K562 (cell line): ENCODE results near the gene CFAP92. TPM values are rescaled to one million over a fixed set of nuclear protein-coding genes. Genes with fewer than 3 reads are reported as not detected.

Experiments used
- C11orf30 ChIP-seq: fragments of 450-650 bp; IDR thresholded peaks from 2 replicates; pipeline ENCODE4 v1.6.1; 2016; ENCODE audit warnings: low read depth, mild to moderate bottlenecking
- CTCF ChIP-seq, 3 experiments: IDR thresholded peaks in 2 of 3; conservative IDR thresholded peaks in 1 of 3; 2 replicates each; pipeline ENCODE4 v1.5.1; 2011 to 2012; ENCODE audit warnings: low read length in 3 of 3, mild to moderate bottlenecking in 3 of 3, control low read depth in 2 of 3, improper control_type of control experiment in 1 of 3, inconsistent platforms in 1 of 3, low read depth in 1 of 3, mixed read lengths in 1 of 3, moderate library complexity in 1 of 3; ENCODE audit not compliant: insufficient read depth in 2 of 3
- L3MBTL2 ChIP-seq: fragments of 450-650 bp; IDR thresholded peaks from 2 replicates; pipeline ENCODE4 v1.6.1; 2016; ENCODE audit warnings: mild to moderate bottlenecking, moderate library complexity
- MAZ ChIP-seq, 2 experiments: fragments of 450-650 bp in 1 of 2; sonication (generic) in 1 of 2; formaldehyde crosslinking; IDR thresholded peaks in 1 of 2; conservative IDR thresholded peaks in 1 of 2; 2 replicates each; pipeline versions ENCODE4 v1.4.0 to v1.5.0; 2020; ENCODE audit warnings: mild to moderate bottlenecking in 1 of 2, missing genetic modification reagents in 1 of 2
- PHF20 ChIP-seq: fragments of 450-650 bp; IDR thresholded peaks from 2 replicates; pipeline ENCODE4 v1.6.1; 2018; ENCODE audit not compliant: partially characterized antibody
- POLR2B ChIP-seq: fragments of 450-650 bp; IDR thresholded peaks from 2 replicates; pipeline ENCODE4 v1.6.1; 2018; ENCODE audit warnings: low read depth; ENCODE audit not compliant: partially characterized antibody
- RBM25 ChIP-seq: fragments of 200-400 bp; formaldehyde crosslinking; IDR thresholded peaks from 2 replicates; pipeline ENCODE4 v1.6.1; 2018; ENCODE audit warnings: low read length, low read depth, moderate library complexity; ENCODE audit not compliant: severe bottlenecking
- TOE1 ChIP-seq, 2 experiments: fragments of 450-650 bp in 1 of 2; sonication (generic) in 1 of 2; formaldehyde crosslinking in 1 of 2; IDR thresholded peaks; 2 replicates each; pipeline versions ENCODE4 v1.7.1 to v1.8.0; 2016 to 2022; ENCODE audit warnings: borderline replicate concordance in 2 of 2, mild to moderate bottlenecking in 2 of 2, antibody characterized with exemption in 1 of 2, inconsistent platforms in 1 of 2, low read depth in 1 of 2, missing genetic modification reagents in 1 of 2, moderate library complexity in 1 of 2
- ZNF407 ChIP-seq: fragments of 450-650 bp; IDR thresholded peaks from 2 replicates; pipeline ENCODE4 v1.6.1; 2016; ENCODE audit warnings: low read depth
- ZNF592 ChIP-seq: fragments of 450-650 bp; IDR thresholded peaks from 2 replicates; pipeline ENCODE4 v1.6.1; 2017; ENCODE audit warnings: antibody characterized with exemption, mild to moderate bottlenecking
- polyA plus RNA-seq, 8 experiments: library from polyadenylated mRNA; depleted of rRNA in 4 of 8; stranded (reverse) in 5 of 8; unstranded in 3 of 8; fragments of >200 nt; fragmentation: Nextera tagmentation in 2 of 8; fragmentation: Illumina TruSeq in 1 of 8; extraction: Ambion mirVana in 2 of 8; extraction: Trizol in 1 of 8; gene quantifications; 2 replicates each; pipeline versions ENCODE4 v1.2.1 to v1.2.3, GENCODE V29; 2011 to 2014; ENCODE audit warnings: inconsistent platforms in 1 of 8, missing spikeins in 1 of 8
- total RNA-seq, 7 experiments: library from RNA; depleted of rRNA in 6 of 7; stranded (reverse); fragments of >200 nt in 6 of 7; fragmentation: Illumina TruSeq in 2 of 7; extraction: Trizol in 2 of 7; gene quantifications; 2 replicates each; pipeline versions ENCODE4 v1.2.1 to v1.2.3, GENCODE V29; 2011 to 2021; ENCODE audit warnings: low replicate concordance in 1 of 7

The CFAP92 gene
- total and polyA plus RNA-seq, 9 of the 15 experiments (the other 6 are each of a cell fraction or from before 2014, with no cell fraction given), result 0.06 to 0.62 (median 0.36) TPM

GRCh38 chr3:128969993-128970739 lies 23.7 kb downstream of the CFAP92 start (continued):
- TF ChIP-seq CTCF (IDR thresholded peaks at IDR 0.05 in 2 of 3, conservative IDR thresholded peaks at IDR 0.05 in 1 of 3; ENCODE audit: insufficient read depth in 2 of 3, low read depth in 1 of 3, low read length in 3 of 3) (peak; percentile 74 to 83 (median 82)), L3MBTL2 (no peak), ZNF592 (no peak), POLR2B (no peak), TOE1 (IDR thresholded peaks at IDR 0.05; ENCODE audit: borderline replicate concordance) (peak; percentile 20; the same call in 1 of the 2 replicates), TOE1 (CRISPR knock-in tag; IDR thresholded peaks at IDR 0.05; ENCODE audit: borderline replicate concordance, low read depth) (no peak), PHF20 (no peak), MAZ (CRISPR knock-in tag; conservative IDR thresholded peaks at IDR 0.05 in 1 of 2, IDR thresholded peaks at IDR 0.05 in 1 of 2) (no peak), C11orf30 (peak; percentile 27; the same call in 1 of the 2 replicates), ZNF407 (no peak), RBM25 (no peak)
